Colonic mucosa (tissue), 4 donors: Measurements from ENCODE around the gene NKD2. TPM values are rescaled to one million over a fixed set of nuclear protein-coding genes. Genes with fewer than 3 reads are reported as not detected.

ENCODE experiments used
- DNase-seq: peaks from one replicate; pipeline ENCODE4 v3.0.0-alpha.2; 2020
- H3K27ac ChIP-seq: fragments of 200-600 bp; one replicate; pipeline ENCODE4 v1.8.0; 2021
- H3K27me3 ChIP-seq: fragments of 200-600 bp; one replicate; pipeline ENCODE4 v1.8.0; 2021
- H3K36me3 ChIP-seq: fragments of 200-600 bp; one replicate; pipeline ENCODE4 v1.8.0; 2021
- H3K4me1 ChIP-seq: fragments of 200-600 bp; one replicate; pipeline ENCODE4 v1.8.0; 2021; ENCODE audit warnings: mild to moderate bottlenecking
- H3K4me3 ChIP-seq: fragments of 200-600 bp; one replicate; pipeline ENCODE4 v1.8.0; 2021
- H3K9ac ChIP-seq, 2 donors: one replicate each; pipeline ENCODE4 v1.7.0; 2013; ENCODE audit warnings: control low read depth in 2 of 2, low read depth in 2 of 2, low read length in 2 of 2
- H3K9me3 ChIP-seq: fragments of 200-600 bp; one replicate; pipeline ENCODE4 v1.8.0; 2021
- CTCF ChIP-seq: fragments of 200-600 bp; IDR thresholded peaks from one replicate; pipeline ENCODE4 v1.8.0; 2022; ENCODE audit warnings: antibody characterized with exemption, mild to moderate bottlenecking
- intact Hi-C: fragments of 100-400 bp; cut with DNase I; formaldehyde crosslinking; loops from one replicate; pipeline ENCODE4 v1.14.1; 2022
- total RNA-seq, 2 donors: library from RNA; stranded (reverse); fragmentation: NEBNext Ultra II Directional in 1 of 2; extraction: Animal tissue kit (Norgen Biotek cat#: 25700) in 1 of 2; gene quantifications; one replicate each; pipeline ENCODE4 v1.2.1, GENCODE V29; 2021
- donor health status: healthy.
- donor health status: DM: no; HTN: no; CAD: no.
- donor health status: DM: no; HTN: no; CAD: no.

Gene NKD2
- total RNA-seq, 2 donors from 2014 or later, result 0.94 to 1.9 TPM

GRCh38 chr5:1050423-1051365 lies 42.1 kb downstream of the NKD2 start:
- Histone ChIP-seq H3K36me3 (peaks cover 4% of the 10 kb centered on the region), H3K9me3 (no peaks in the 10 kb centered on the region), H3K27me3 (no peaks in the 10 kb centered on the region), H3K9ac (no peak overlapping the region), H3K4me1 (no peaks in the 10 kb centered on the region), H3K27ac (no peak overlapping the region), H3K4me3 (no peak overlapping the region)
- DNase-seq, result no peak
- no peak for TF ChIP-seq CTCF
- intact Hi-C loops, result no loop called here

- no peak for DNase-seq
- Histone ChIP-seq H3K36me3 (peaks cover 4% of the 10 kb centered on the region), H3K27me3 (no peaks in the 10 kb centered on the region), H3K9ac (no peak overlapping the region), H3K27ac (no peak overlapping the region), H3K4me1 (no peaks in the 10 kb centered on the region), H3K9me3 (no peaks in the 10 kb centered on the region), H3K4me3 (no peak overlapping the region)
- no peak for TF ChIP-seq CTCF
- intact Hi-C loops, result no loop called here
Measured at GRCh38 chr5:1051366-1051720, 42.7 kb downstream of the NKD2 start.

GRCh38 chr5:1052076-1052475 lies 43.5 kb downstream of the NKD2 start:
- no peak overlapping the region for H3K27ac ChIP-seq
- no peaks in the 10 kb centered on the region for H3K4me1 ChIP-seq
- peaks cover 4% of the 10 kb centered on the region for H3K36me3 ChIP-seq
- intact Hi-C loops, result no loop called here
- no peak overlapping the region for H3K9ac ChIP-seq
- H3K27me3 ChIP-seq, result no peaks in the 10 kb centered on the region
- H3K4me3 ChIP-seq, result no peak overlapping the region
- TF ChIP-seq CTCF, result no peak
- no peaks in the 10 kb centered on the region for H3K9me3 ChIP-seq
- no peak for DNase-seq

- no peak overlapping the region for H3K27ac ChIP-seq
- TF ChIP-seq CTCF, result no peak
- no peak for DNase-seq
- H3K9me3 ChIP-seq, result no peaks in the 10 kb centered on the region
- intact Hi-C loops, result no loop called here
- no peaks in the 10 kb centered on the region for H3K27me3 ChIP-seq
- H3K4me3 ChIP-seq, result no peak overlapping the region
- peaks cover 4% of the 10 kb centered on the region for H3K36me3 ChIP-seq
- H3K9ac ChIP-seq, result no peak overlapping the region
- H3K4me1 ChIP-seq, result no peaks in the 10 kb centered on the region
Measured at GRCh38 chr5:1052641-1053390, 44.2 kb downstream of the NKD2 start.

GRCh38 chr5:1053391-1054017 lies 44.9 kb downstream of the NKD2 start:
- no peak overlapping the region for H3K4me3 ChIP-seq
- TF ChIP-seq CTCF, result no peak
- no peaks in the 10 kb centered on the region for H3K4me1 ChIP-seq
- no peak for DNase-seq
- no peaks in the 10 kb centered on the region for H3K27me3 ChIP-seq
- peaks cover 4% of the 10 kb centered on the region for H3K36me3 ChIP-seq
- H3K27ac ChIP-seq, result no peak overlapping the region
- no peak overlapping the region for H3K9ac ChIP-seq
- intact Hi-C loops, result no loop called here
- no peaks in the 10 kb centered on the region for H3K9me3 ChIP-seq
